Neural crest cell (in vitro differentiated cells): ENCODE results near the gene ARNT2. TPM values are rescaled to one million over a fixed set of nuclear protein-coding genes. Genes with fewer than 3 reads are reported as not detected.

Experiments
- DNase-seq: peaks from one replicate; pipeline ENCODE4 v3.0.0; 2021; ENCODE audit warnings: low read depth, mixed read lengths, low spot score
- H3K27ac Mint-ChIP-seq: one replicate; pipeline ENCODE4 v1.8.0; 2021; ENCODE audit warnings: mild to moderate bottlenecking, mixed read lengths; ENCODE audit not compliant: unreplicated experiment
- H3K27me3 Mint-ChIP-seq: 2 replicates; pipeline ENCODE4 v1.8.0; 2021; ENCODE audit warnings: low read depth, mild to moderate bottlenecking, mixed read lengths
- H3K36me3 Mint-ChIP-seq: 2 replicates; pipeline ENCODE4 v1.8.0; 2021; ENCODE audit warnings: low read depth, mild to moderate bottlenecking, mixed read lengths
- H3K4me1 Mint-ChIP-seq: 2 replicates; pipeline ENCODE4 v1.8.0; 2021; ENCODE audit warnings: mixed read lengths
- H3K4me3 Mint-ChIP-seq: one replicate; pipeline ENCODE4 v1.8.0; 2021; ENCODE audit warnings: mild to moderate bottlenecking, mixed read lengths
- H3K9me3 Mint-ChIP-seq: 2 replicates; pipeline ENCODE4 v1.8.0; 2021; ENCODE audit warnings: mixed read lengths
- total RNA-seq: library from RNA; stranded (reverse); gene quantifications from 2 replicates; pipeline ENCODE4 v1.2.1, GENCODE V29; 2021
- TF ChIP-seq, protein P1 (sequence below): fragments of 200-600 bp; sonication (generic); conservative IDR thresholded peaks from 2 replicates; pipeline ENCODE4 v1.5.0; 2021; ENCODE audit warnings: antibody characterized with exemption, mild to moderate bottlenecking

Gene ARNT2
- total RNA-seq, 1 donor from 2014 or later = 58.3 TPM

DNA sequence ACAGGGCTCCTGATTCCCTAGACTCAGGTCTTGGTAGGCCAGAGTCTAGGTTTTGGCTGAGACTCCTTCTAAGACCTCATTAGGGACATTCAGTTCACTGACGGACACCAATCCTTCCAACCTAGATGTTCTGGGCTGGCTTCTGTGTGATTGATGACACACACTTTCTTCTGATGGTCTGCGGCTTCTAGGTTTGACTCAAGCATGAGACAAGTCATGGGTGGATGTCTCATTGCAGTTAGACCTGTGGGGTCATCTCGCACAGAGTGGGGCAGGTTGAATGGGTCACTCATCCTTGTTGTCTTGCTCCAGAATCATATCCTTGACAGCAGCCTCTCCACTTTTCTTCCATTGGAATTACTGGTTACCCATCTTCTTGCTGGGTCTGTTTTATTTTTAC is 35.8 kb downstream of the ARNT2 start:
- no peak for DNase-seq
- Mint-ChIP-seq H3K27me3 (no peaks in the 10 kb centered on the region), H3K36me3 (peaks cover 5% of the 10 kb centered on the region), H3K27ac (no peak overlapping the region), H3K4me1 (peaks cover 29% of the 10 kb centered on the region), H3K4me3 (no peak overlapping the region), H3K9me3 (no peaks in the 10 kb centered on the region)
- TF ChIP-seq, protein P1, sequence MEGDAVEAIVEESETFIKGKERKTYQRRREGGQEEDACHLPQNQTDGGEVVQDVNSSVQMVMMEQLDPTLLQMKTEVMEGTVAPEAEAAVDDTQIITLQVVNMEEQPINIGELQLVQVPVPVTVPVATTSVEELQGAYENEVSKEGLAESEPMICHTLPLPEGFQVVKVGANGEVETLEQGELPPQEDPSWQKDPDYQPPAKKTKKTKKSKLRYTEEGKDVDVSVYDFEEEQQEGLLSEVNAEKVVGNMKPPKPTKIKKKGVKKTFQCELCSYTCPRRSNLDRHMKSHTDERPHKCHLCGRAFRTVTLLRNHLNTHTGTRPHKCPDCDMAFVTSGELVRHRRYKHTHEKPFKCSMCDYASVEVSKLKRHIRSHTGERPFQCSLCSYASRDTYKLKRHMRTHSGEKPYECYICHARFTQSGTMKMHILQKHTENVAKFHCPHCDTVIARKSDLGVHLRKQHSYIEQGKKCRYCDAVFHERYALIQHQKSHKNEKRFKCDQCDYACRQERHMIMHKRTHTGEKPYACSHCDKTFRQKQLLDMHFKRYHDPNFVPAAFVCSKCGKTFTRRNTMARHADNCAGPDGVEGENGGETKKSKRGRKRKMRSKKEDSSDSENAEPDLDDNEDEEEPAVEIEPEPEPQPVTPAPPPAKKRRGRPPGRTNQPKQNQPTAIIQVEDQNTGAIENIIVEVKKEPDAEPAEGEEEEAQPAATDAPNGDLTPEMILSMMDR = no peak

DNA sequence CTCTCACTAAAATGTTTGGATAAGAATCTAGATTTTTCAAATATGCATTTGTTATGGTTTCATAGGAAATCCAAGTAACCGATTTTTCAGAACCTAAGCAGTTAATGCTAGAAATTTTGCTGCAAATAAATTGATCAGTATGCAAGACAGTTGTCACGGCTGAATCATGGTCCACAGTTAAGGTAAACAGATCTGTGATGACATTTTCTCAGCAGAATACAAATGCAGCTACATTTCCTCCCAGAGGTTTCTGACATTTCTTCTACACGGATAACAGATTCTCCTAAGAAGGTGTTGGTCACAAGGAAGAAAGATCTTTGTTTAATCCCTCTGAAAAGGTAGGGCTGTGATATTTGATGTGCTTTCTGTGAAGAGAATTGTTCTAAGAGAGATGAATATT is 36.9 kb downstream of the ARNT2 start:
- Mint-ChIP-seq H3K4me3 (no peak overlapping the region), H3K27me3 (no peaks in the 10 kb centered on the region), H3K9me3 (no peaks in the 10 kb centered on the region), H3K27ac (no peak overlapping the region), H3K4me1 (peaks cover 22% of the 10 kb centered on the region), H3K36me3 (peaks cover 5% of the 10 kb centered on the region)
- DNase-seq = no peak
- TF ChIP-seq, protein P1 = no peak

DNA sequence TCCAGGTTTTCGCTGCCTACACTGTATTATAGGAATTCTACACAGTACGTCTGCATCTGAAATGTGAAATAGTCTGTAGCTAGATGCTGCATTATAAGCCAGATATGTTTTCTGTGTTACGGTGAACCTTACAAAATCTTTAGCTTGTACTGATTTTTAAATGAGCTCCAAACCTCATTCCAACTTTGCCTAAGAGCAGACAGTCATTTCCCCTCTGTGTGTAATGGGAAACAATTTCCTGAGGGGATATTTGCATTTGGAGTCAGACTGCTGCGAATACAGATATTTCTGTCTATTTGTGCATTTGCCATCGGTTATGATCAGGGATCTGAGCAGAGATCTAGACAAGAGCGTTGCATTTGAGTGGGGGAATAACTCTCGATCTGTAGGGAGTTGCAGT is 37.5 kb downstream of the ARNT2 start:
- Mint-ChIP-seq H3K9me3 (no peaks in the 10 kb centered on the region), H3K4me1 (peaks cover 21% of the 10 kb centered on the region), H3K27me3 (no peaks in the 10 kb centered on the region), H3K4me3 (no peak overlapping the region), H3K36me3 (peaks cover 5% of the 10 kb centered on the region), H3K27ac (no peak overlapping the region)
- no peak for DNase-seq
- TF ChIP-seq, protein P1 = no peak

DNA sequence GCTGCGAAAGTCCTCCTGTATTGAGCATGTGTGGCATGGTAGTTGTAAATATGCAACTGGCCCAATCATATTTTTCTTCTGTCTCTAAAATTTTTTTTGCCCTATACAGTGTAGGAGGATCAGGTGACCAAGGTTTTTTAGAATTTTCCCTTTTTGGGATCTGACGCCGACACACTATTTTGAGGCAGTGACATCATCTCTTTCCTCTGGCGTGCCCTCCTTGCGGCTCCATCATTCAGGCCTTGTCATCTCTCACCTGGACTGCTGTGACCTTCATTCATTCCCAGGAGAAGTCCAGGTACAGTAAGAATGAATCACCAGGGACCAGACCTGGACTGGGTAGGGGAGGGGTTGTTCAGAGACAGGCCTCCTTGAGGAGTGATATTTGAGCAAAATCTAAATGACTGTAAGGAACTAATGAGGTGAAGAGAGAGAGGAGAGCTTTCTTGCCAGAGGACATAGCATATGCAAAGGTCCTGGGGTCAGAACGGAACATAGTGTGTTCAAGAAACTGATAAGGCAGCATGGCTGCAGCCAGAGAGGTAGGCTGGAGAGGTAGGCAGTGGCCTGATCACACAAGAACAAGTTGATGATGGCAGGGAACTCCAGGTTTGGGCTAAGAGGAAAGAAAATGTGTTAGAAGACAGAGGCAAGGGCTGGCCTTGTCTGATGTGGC is 38.7 kb downstream of the ARNT2 start:
- H3K9me3 Mint-ChIP-seq = no peaks in the 10 kb centered on the region
- H3K27me3 Mint-ChIP-seq = no peaks in the 10 kb centered on the region
- no peak overlapping the region for H3K27ac Mint-ChIP-seq
- H3K4me1 Mint-ChIP-seq = peaks cover 12% of the 10 kb centered on the region
- H3K4me3 Mint-ChIP-seq = no peak overlapping the region
- H3K36me3 Mint-ChIP-seq = peaks cover 5% of the 10 kb centered on the region
- TF ChIP-seq, protein P1 = no peak
- no peak for DNase-seq

DNA sequence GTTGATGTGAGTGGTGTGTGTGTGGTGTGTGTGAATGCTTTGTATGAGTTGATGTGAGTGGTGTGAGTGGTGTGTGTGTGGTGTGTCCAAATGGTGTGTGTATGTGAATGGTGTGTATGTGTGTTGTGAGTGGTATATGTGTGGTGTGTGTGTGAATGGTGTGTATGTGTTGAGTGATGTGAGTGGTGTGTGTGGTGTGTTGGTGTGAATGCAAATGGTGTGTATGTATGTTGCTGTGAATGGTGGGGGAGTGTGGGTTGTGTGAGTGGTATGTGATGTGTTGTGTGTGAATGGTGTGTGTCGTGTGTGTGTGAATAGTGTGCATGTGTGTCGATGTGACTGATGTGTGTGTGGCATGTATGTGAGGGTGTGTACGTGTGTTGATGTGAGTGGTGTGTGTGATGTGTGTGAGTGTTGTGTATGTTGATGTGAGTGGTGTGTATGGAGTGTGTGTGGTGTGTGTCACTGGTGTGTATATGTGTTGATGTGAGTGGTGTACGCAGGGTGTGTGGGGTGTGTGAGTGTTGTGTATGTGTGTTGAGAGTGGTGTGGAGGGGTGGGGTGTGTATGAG is 40.6 kb downstream of the ARNT2 start:
- H3K36me3 Mint-ChIP-seq = peaks cover 1% of the 10 kb centered on the region
- no peak overlapping the region for H3K4me3 Mint-ChIP-seq
- TF ChIP-seq, protein P1 = no peak
- H3K4me1 Mint-ChIP-seq = peaks cover 12% of the 10 kb centered on the region
- no peaks in the 10 kb centered on the region for H3K27me3 Mint-ChIP-seq
- no peaks in the 10 kb centered on the region for H3K9me3 Mint-ChIP-seq
- no peak for DNase-seq
- H3K27ac Mint-ChIP-seq = no peak overlapping the region
